ENCODE measurements around the gene C3orf18.

The C3orf18 gene

GRCh38 chr3:50536471-50537180, 30.9 kb downstream of the C3orf18 start:
- no peaks in the 10 kb centered on the region for H3K36me3 ChIP-seq (ENCODE audit: control insufficient read depth in 2 of 2, insufficient read depth in 2 of 2, low read length in 2 of 2)
- no peaks in the 10 kb centered on the region for H3K27me3 ChIP-seq (ENCODE audit: control insufficient read depth in 2 of 2, insufficient read depth in 2 of 2, low read length in 2 of 2)
- no peak overlapping the region for H3K4me3 ChIP-seq (ENCODE audit: low read length in 2 of 2)
- H3K27ac ChIP-seq (ENCODE audit: low read depth in 2 of 2, low read length in 2 of 2), result no peak overlapping the region
- H3K4me1 ChIP-seq (ENCODE audit: control insufficient read depth in 2 of 2, insufficient read depth in 2 of 2, low read length in 2 of 2), result no peaks in the 10 kb centered on the region
- H3K9me3 ChIP-seq (ENCODE audit: control insufficient read depth in 2 of 2, low read length in 2 of 2), result no peaks in the 10 kb centered on the region
- no peak overlapping the region for H3K9ac ChIP-seq (ENCODE audit: low read depth in 1 of 2, low read length in 2 of 2)

- no peaks in the 10 kb centered on the region for H3K9me3 ChIP-seq (ENCODE audit: control insufficient read depth in 2 of 2, low read length in 2 of 2)
- no peak overlapping the region for H3K27ac ChIP-seq (ENCODE audit: low read depth in 2 of 2, low read length in 2 of 2)
- no peak overlapping the region for H3K4me3 ChIP-seq (ENCODE audit: low read length in 2 of 2)
- peaks cover 4 to 10% of the 10 kb centered on the region in 2 donors for H3K27me3 ChIP-seq (ENCODE audit: control insufficient read depth in 2 of 2, insufficient read depth in 2 of 2, low read length in 2 of 2)
- H3K36me3 ChIP-seq (ENCODE audit: control insufficient read depth in 2 of 2, insufficient read depth in 2 of 2, low read length in 2 of 2), result no peaks in the 10 kb centered on the region
- H3K4me1 ChIP-seq (ENCODE audit: control insufficient read depth in 2 of 2, insufficient read depth in 2 of 2, low read length in 2 of 2), result no peaks in the 10 kb centered on the region
- H3K9ac ChIP-seq (ENCODE audit: low read depth in 1 of 2, low read length in 2 of 2), result no peak overlapping the region
Observed at GRCh38 chr3:50534681-50535330, 32.7 kb downstream of the C3orf18 start.

GRCh38 chr3:50533807-50534461, 33.6 kb downstream of the C3orf18 start:
- no peak overlapping the region for H3K9ac ChIP-seq (ENCODE audit: low read depth in 1 of 2, low read length in 2 of 2)
- H3K27ac ChIP-seq (ENCODE audit: low read depth in 2 of 2, low read length in 2 of 2), result no peak overlapping the region
- no peaks in the 10 kb centered on the region for H3K4me1 ChIP-seq (ENCODE audit: control insufficient read depth in 2 of 2, insufficient read depth in 2 of 2, low read length in 2 of 2)

GRCh38 chr3:50533316-50533715, 34.2 kb downstream of the C3orf18 start:
- Histone ChIP-seq H3K36me3 (ENCODE audit: control insufficient read depth in 2 of 2, insufficient read depth in 2 of 2, low read length in 2 of 2) (no peaks in the 10 kb centered on the region), H3K9me3 (ENCODE audit: control insufficient read depth in 2 of 2, low read length in 2 of 2) (no peaks in the 10 kb centered on the region), H3K4me3 (ENCODE audit: low read length in 2 of 2) (no peak overlapping the region), H3K27ac (ENCODE audit: low read depth in 2 of 2, low read length in 2 of 2) (no peak overlapping the region), H3K27me3 (ENCODE audit: control insufficient read depth in 2 of 2, insufficient read depth in 2 of 2, low read length in 2 of 2) (peaks cover 9 to 12% of the 10 kb centered on the region in 2 donors), H3K4me1 (ENCODE audit: control insufficient read depth in 2 of 2, insufficient read depth in 2 of 2, low read length in 2 of 2) (no peaks in the 10 kb centered on the region), H3K9ac (ENCODE audit: low read depth in 1 of 2, low read length in 2 of 2) (no peak overlapping the region)

More at GRCh38 chr3:50533807-50534461, 33.6 kb downstream of the C3orf18 start:
- no peaks in the 10 kb centered on the region for H3K9me3 ChIP-seq (ENCODE audit: control insufficient read depth in 2 of 2, low read length in 2 of 2)
- no peaks in the 10 kb centered on the region for H3K36me3 ChIP-seq (ENCODE audit: control insufficient read depth in 2 of 2, insufficient read depth in 2 of 2, low read length in 2 of 2)
- H3K27me3 ChIP-seq (ENCODE audit: control insufficient read depth in 2 of 2, insufficient read depth in 2 of 2, low read length in 2 of 2), result peaks cover 9 to 12% of the 10 kb centered on the region in 2 donors
- no peak overlapping the region for H3K4me3 ChIP-seq (ENCODE audit: low read length in 2 of 2)

- no peaks in the 10 kb centered on the region for H3K9me3 ChIP-seq (ENCODE audit: control insufficient read depth in 2 of 2, low read length in 2 of 2)
- peaks cover 9 to 12% of the 10 kb centered on the region in 2 donors for H3K27me3 ChIP-seq (ENCODE audit: control insufficient read depth in 2 of 2, insufficient read depth in 2 of 2, low read length in 2 of 2)
- H3K27ac ChIP-seq (ENCODE audit: low read depth in 2 of 2, low read length in 2 of 2), result no peak overlapping the region
- no peaks in the 10 kb centered on the region for H3K4me1 ChIP-seq (ENCODE audit: control insufficient read depth in 2 of 2, insufficient read depth in 2 of 2, low read length in 2 of 2)
- no peak overlapping the region for H3K9ac ChIP-seq (ENCODE audit: low read depth in 1 of 2, low read length in 2 of 2)
- no peak overlapping the region for H3K4me3 ChIP-seq (ENCODE audit: low read length in 2 of 2)
- no peaks in the 10 kb centered on the region for H3K36me3 ChIP-seq (ENCODE audit: control insufficient read depth in 2 of 2, insufficient read depth in 2 of 2, low read length in 2 of 2)
Observed at GRCh38 chr3:50532062-50532705, 35.4 kb downstream of the C3orf18 start.

- Histone ChIP-seq H3K27me3 (ENCODE audit: control insufficient read depth in 2 of 2, insufficient read depth in 2 of 2, low read length in 2 of 2) (peaks cover 9 to 12% of the 10 kb centered on the region in 2 donors), H3K9ac (ENCODE audit: low read depth in 1 of 2, low read length in 2 of 2) (no peak overlapping the region)
Observed at GRCh38 chr3:50531201-50531600, 36.3 kb downstream of the C3orf18 start.

GRCh38 chr3:50530001-50530970, 37.3 kb downstream of the C3orf18 start:
- Histone ChIP-seq H3K9me3 (ENCODE audit: control insufficient read depth in 2 of 2, low read length in 2 of 2) (no peaks in the 10 kb centered on the region), H3K36me3 (ENCODE audit: control insufficient read depth in 2 of 2, insufficient read depth in 2 of 2, low read length in 2 of 2) (no peaks in the 10 kb centered on the region), H3K27ac (ENCODE audit: low read depth in 2 of 2, low read length in 2 of 2) (no peak overlapping the region), H3K27me3 (ENCODE audit: control insufficient read depth in 2 of 2, insufficient read depth in 2 of 2, low read length in 2 of 2) (peaks cover 9 to 12% of the 10 kb centered on the region in 2 donors), H3K9ac (ENCODE audit: low read depth in 1 of 2, low read length in 2 of 2) (no peak overlapping the region), H3K4me1 (ENCODE audit: control insufficient read depth in 2 of 2, insufficient read depth in 2 of 2, low read length in 2 of 2) (no peaks in the 10 kb centered on the region), H3K4me3 (ENCODE audit: low read length in 2 of 2) (no peak overlapping the region)

More at GRCh38 chr3:50531201-50531600, 36.3 kb downstream of the C3orf18 start:
- Histone ChIP-seq H3K36me3 (ENCODE audit: control insufficient read depth in 2 of 2, insufficient read depth in 2 of 2, low read length in 2 of 2) (no peaks in the 10 kb centered on the region), H3K4me1 (ENCODE audit: control insufficient read depth in 2 of 2, insufficient read depth in 2 of 2, low read length in 2 of 2) (no peaks in the 10 kb centered on the region), H3K27ac (ENCODE audit: low read depth in 2 of 2, low read length in 2 of 2) (no peak overlapping the region), H3K9me3 (ENCODE audit: control insufficient read depth in 2 of 2, low read length in 2 of 2) (no peaks in the 10 kb centered on the region), H3K4me3 (ENCODE audit: low read length in 2 of 2) (no peak overlapping the region)

GRCh38 chr3:50525987-50526386, 41.6 kb downstream of the C3orf18 start:
- Histone ChIP-seq H3K4me1 (ENCODE audit: control insufficient read depth in 2 of 2, insufficient read depth in 2 of 2, low read length in 2 of 2) (no peaks in the 10 kb centered on the region), H3K9ac (ENCODE audit: low read depth in 1 of 2, low read length in 2 of 2) (no peak overlapping the region), H3K4me3 (ENCODE audit: low read length in 2 of 2) (no peak overlapping the region), H3K36me3 (ENCODE audit: control insufficient read depth in 2 of 2, insufficient read depth in 2 of 2, low read length in 2 of 2) (no peaks in the 10 kb centered on the region), H3K27me3 (ENCODE audit: control insufficient read depth in 2 of 2, insufficient read depth in 2 of 2, low read length in 2 of 2) (peaks cover 6 to 9% of the 10 kb centered on the region in 2 donors), H3K9me3 (ENCODE audit: control insufficient read depth in 2 of 2, low read length in 2 of 2) (no peaks in the 10 kb centered on the region), H3K27ac (ENCODE audit: low read depth in 2 of 2, low read length in 2 of 2) (no peak overlapping the region)

GRCh38 chr3:50525191-50525910, 42.2 kb downstream of the C3orf18 start:
- no peak overlapping the region for H3K4me3 ChIP-seq (ENCODE audit: low read length in 2 of 2)
- no peaks in the 10 kb centered on the region for H3K4me1 ChIP-seq (ENCODE audit: control insufficient read depth in 2 of 2, insufficient read depth in 2 of 2, low read length in 2 of 2)
- H3K36me3 ChIP-seq (ENCODE audit: control insufficient read depth in 2 of 2, insufficient read depth in 2 of 2, low read length in 2 of 2), result no peaks in the 10 kb centered on the region
- H3K27ac ChIP-seq (ENCODE audit: low read depth in 2 of 2, low read length in 2 of 2), result no peak overlapping the region
- peaks cover 5 to 6% of the 10 kb centered on the region in 2 donors for H3K27me3 ChIP-seq (ENCODE audit: control insufficient read depth in 2 of 2, insufficient read depth in 2 of 2, low read length in 2 of 2)
- H3K9ac ChIP-seq (ENCODE audit: low read depth in 1 of 2, low read length in 2 of 2), result no peak overlapping the region
- no peaks in the 10 kb centered on the region for H3K9me3 ChIP-seq (ENCODE audit: control insufficient read depth in 2 of 2, low read length in 2 of 2)
